ENCODE measurements around the gene TBC1D10A. TPM values are rescaled to one million over a fixed set of nuclear protein-coding genes. Genes with fewer than 3 reads are reported as not detected.
A peak's percentile ranks its signal among the peaks of the same experiment; 100 is the strongest.

TBC1D10A gene
- total RNA-seq, 2 donors from 2014 or later, result 46.9 to 63.1 TPM

- no peaks in the 10 kb centered on the region for H3K9me3 ChIP-seq (ENCODE audit: control insufficient read depth, low read length, poor library complexity, severe bottlenecking)
- H3K27me3 Mint-ChIP-seq, result no peaks in the 10 kb centered on the region
- no peak for DNase-seq
- H3K4me3 Mint-ChIP-seq, result peak overlapping the region; percentile 86
- ATAC-seq, result peak; percentile 58
- peaks cover 4% of the 10 kb centered on the region for H3K36me3 Mint-ChIP-seq (ENCODE audit: low read depth)
- H3K4me1 Mint-ChIP-seq, result peaks cover 83% of the 10 kb centered on the region
- H3K27ac Mint-ChIP-seq, result peak overlapping the region; percentile 86
These were observed 16.6 kb downstream of the TBC1D10A start for GRCh38 chr22:30309951-30310741.

- Mint-ChIP-seq H3K27ac (peak overlapping the region; percentile 86), H3K36me3 (ENCODE audit: low read depth) (peaks cover 4% of the 10 kb centered on the region), H3K4me3 (peak overlapping the region; percentile 86), H3K27me3 (no peaks in the 10 kb centered on the region), H3K4me1 (peaks cover 86% of the 10 kb centered on the region)
- ATAC-seq (no peak), DNase-seq (no peak)
- H3K9me3 ChIP-seq (ENCODE audit: control insufficient read depth, low read length, poor library complexity, severe bottlenecking), result no peaks in the 10 kb centered on the region
These were observed 18.1 kb downstream of the TBC1D10A start for GRCh38 chr22:30308518-30309230.

GRCh38 chr22:30308093-30308492 lies 18.6 kb downstream of the TBC1D10A start:
- Mint-ChIP-seq H3K4me3 (peak overlapping the region; percentile 85), H3K36me3 (ENCODE audit: low read depth) (peaks cover 6% of the 10 kb centered on the region), H3K27ac (peak overlapping the region; percentile 86), H3K4me1 (peaks cover 91% of the 10 kb centered on the region), H3K27me3 (no peaks in the 10 kb centered on the region)
- no peak for ATAC-seq
- no peaks in the 10 kb centered on the region for H3K9me3 ChIP-seq (ENCODE audit: control insufficient read depth, low read length, poor library complexity, severe bottlenecking)
- no peak for DNase-seq

- H3K27ac Mint-ChIP-seq, result peak overlapping the region; percentile 86
- DNase-seq (no peak), ATAC-seq (peak; percentile 13)
- H3K4me1 Mint-ChIP-seq, result peaks cover 91% of the 10 kb centered on the region
- peak overlapping the region; percentile 89 for H3K4me3 Mint-ChIP-seq
- H3K36me3 Mint-ChIP-seq (ENCODE audit: low read depth), result peaks cover 4% of the 10 kb centered on the region
- no peaks in the 10 kb centered on the region for H3K9me3 ChIP-seq (ENCODE audit: control insufficient read depth, low read length, poor library complexity, severe bottlenecking)
- no peaks in the 10 kb centered on the region for H3K27me3 Mint-ChIP-seq
These were observed 19.6 kb downstream of the TBC1D10A start for GRCh38 chr22:30307041-30307574.

GRCh38 chr22:30306627-30307011 lies 20.1 kb downstream of the TBC1D10A start:
- Mint-ChIP-seq H3K4me1 (peaks cover 90% of the 10 kb centered on the region), H3K27ac (peak overlapping the region; percentile 86), H3K36me3 (ENCODE audit: low read depth) (peaks cover 4% of the 10 kb centered on the region), H3K4me3 (peak overlapping the region; percentile 89), H3K27me3 (no peaks in the 10 kb centered on the region)
- peak; percentile 45 for ATAC-seq
- no peaks in the 10 kb centered on the region for H3K9me3 ChIP-seq (ENCODE audit: control insufficient read depth, low read length, poor library complexity, severe bottlenecking)
- DNase-seq, result no peak

GRCh38 chr22:30305906-30306626 lies 20.7 kb downstream of the TBC1D10A start:
- DNase-seq (no peak), ATAC-seq (peak; percentile 66)
- H3K27ac Mint-ChIP-seq, result peak overlapping the region; percentile 86
- peak overlapping the region; percentile 89 for H3K4me3 Mint-ChIP-seq
- peaks cover 90% of the 10 kb centered on the region for H3K4me1 Mint-ChIP-seq
- no peaks in the 10 kb centered on the region for H3K27me3 Mint-ChIP-seq
- H3K9me3 ChIP-seq (ENCODE audit: control insufficient read depth, low read length, poor library complexity, severe bottlenecking), result no peaks in the 10 kb centered on the region
- H3K36me3 Mint-ChIP-seq (ENCODE audit: low read depth), result peaks cover 4% of the 10 kb centered on the region

GRCh38 chr22:30305519-30305905 lies 21.2 kb downstream of the TBC1D10A start:
- H3K27ac Mint-ChIP-seq, result peak overlapping the region; percentile 86
- H3K27me3 Mint-ChIP-seq, result no peaks in the 10 kb centered on the region
- peaks cover 84% of the 10 kb centered on the region for H3K4me1 Mint-ChIP-seq
- H3K36me3 Mint-ChIP-seq (ENCODE audit: low read depth), result peaks cover 4% of the 10 kb centered on the region
- H3K4me3 Mint-ChIP-seq, result peak overlapping the region; percentile 89
- peak in 2 of 3 donors; percentile 22 to 33 for DNase-seq
- peak; percentile 68 for ATAC-seq
- H3K9me3 ChIP-seq (ENCODE audit: control insufficient read depth, low read length, poor library complexity, severe bottlenecking), result no peaks in the 10 kb centered on the region

GRCh38 chr22:30304495-30305244 lies 22.1 kb downstream of the TBC1D10A start:
- Mint-ChIP-seq H3K27ac (peak overlapping the region; percentile 86), H3K27me3 (no peaks in the 10 kb centered on the region), H3K36me3 (ENCODE audit: low read depth) (peaks cover 4% of the 10 kb centered on the region), H3K4me3 (peak overlapping the region; percentile 89), H3K4me1 (peaks cover 76% of the 10 kb centered on the region)
- DNase-seq (no peak), ATAC-seq (no peak)
- no peaks in the 10 kb centered on the region for H3K9me3 ChIP-seq (ENCODE audit: control insufficient read depth, low read length, poor library complexity, severe bottlenecking)

- ATAC-seq, result no peak
- H3K9me3 ChIP-seq (ENCODE audit: control insufficient read depth, low read length, poor library complexity, severe bottlenecking), result no peaks in the 10 kb centered on the region
- no peaks in the 10 kb centered on the region for H3K27me3 Mint-ChIP-seq
- DNase-seq, result no peak
- H3K4me1 Mint-ChIP-seq, result peaks cover 69% of the 10 kb centered on the region
- peak overlapping the region; percentile 86 for H3K27ac Mint-ChIP-seq
- peaks cover 4% of the 10 kb centered on the region for H3K36me3 Mint-ChIP-seq (ENCODE audit: low read depth)
- peak overlapping the region; percentile 75 for H3K4me3 Mint-ChIP-seq
These were observed 24.0 kb downstream of the TBC1D10A start for GRCh38 chr22:30302810-30303138.

- Mint-ChIP-seq H3K4me3 (peak overlapping the region; percentile 75), H3K27me3 (no peaks in the 10 kb centered on the region), H3K27ac (peak overlapping the region; percentile 86), H3K36me3 (ENCODE audit: low read depth) (peaks cover 4% of the 10 kb centered on the region), H3K4me1 (peaks cover 66% of the 10 kb centered on the region)
- DNase-seq (no peak), ATAC-seq (no peak)
- no peaks in the 10 kb centered on the region for H3K9me3 ChIP-seq (ENCODE audit: control insufficient read depth, low read length, poor library complexity, severe bottlenecking)
These were observed 24.5 kb downstream of the TBC1D10A start for GRCh38 chr22:30301995-30302809.

GRCh38 chr22:30299322-30299721 lies 27.4 kb downstream of the TBC1D10A start:
- Mint-ChIP-seq H3K27me3 (no peaks in the 10 kb centered on the region), H3K27ac (peak overlapping the region; percentile 83), H3K4me3 (no peak overlapping the region), H3K4me1 (peaks cover 52% of the 10 kb centered on the region), H3K36me3 (ENCODE audit: low read depth) (peaks cover 4% of the 10 kb centered on the region)
- no peak for DNase-seq
- no peak for ATAC-seq
- no peaks in the 10 kb centered on the region for H3K9me3 ChIP-seq (ENCODE audit: control insufficient read depth, low read length, poor library complexity, severe bottlenecking)
